PC-9 (cell line): ENCODE measurements around the gene UBAP2L. TPM values are rescaled to one million over a fixed set of nuclear protein-coding genes. Genes with fewer than 3 reads are reported as not detected.
"Not testable (repeated sequence)": the region's sequence is repeated elsewhere in the genome, so short reads cannot be mapped to it uniquely, and the experiment has no call there.

Experiments
- BruUV-seq: library from RNA; stranded (reverse); fragments of 400-500 nt; replicated peaks from 2 replicates; lab custom pipeline; 2021; lab: Mats Ljungman, UMichigan
- CTCF ChIA-PET: fragments of 300-600 bp; sonication (Branson Sonifier 250); formaldehyde crosslinking; loops from one replicate; lab custom pipeline; 2022; ENCODE audit warnings: antibody characterized with exemption; lab: Charles Lee
- POLR2A ChIA-PET: fragments of 300-600 bp; sonication (Branson Sonifier 250); formaldehyde crosslinking; loops from one replicate; lab custom pipeline; 2022; ENCODE audit warnings: antibody characterized with exemption; ENCODE audit not compliant: unreplicated experiment; lab: Charles Lee
- DNase-seq, 2 experiments: peaks; one replicate each; pipeline versions ENCODE4 v3.0.0 to v3.0.0-alpha.2; 2015 to 2022; ENCODE audit warnings: mixed read lengths in 1 of 2
- H2AFZ ChIP-seq: fragments of 200-600 bp; sonication (generic); 2 replicates; pipeline ENCODE4 v1.8.1; 2017; ENCODE audit warnings: antibody characterized with exemption
- H3F3A ChIP-seq: fragments of 200-600 bp; sonication (generic); 2 replicates; pipeline ENCODE4 v1.8.1; 2017; ENCODE audit warnings: antibody characterized with exemption, mild to moderate bottlenecking, low read depth; ENCODE audit not compliant: insufficient read depth
- H3K27ac ChIP-seq: fragments of 200-600 bp; sonication (generic); 2 replicates; pipeline ENCODE4 v1.6.1; 2016; ENCODE audit warnings: mixed run types
- H3K27me3 ChIP-seq: fragments of 200-600 bp; sonication (generic); 2 replicates; pipeline ENCODE4 v1.6.1; 2016; ENCODE audit warnings: low read depth, mixed run types; ENCODE audit not compliant: insufficient read depth
- H3K36me3 ChIP-seq: fragments of 200-600 bp; sonication (generic); 2 replicates; pipeline ENCODE4 v1.6.1; 2016; ENCODE audit warnings: low read depth, mixed run types
- H3K4me1 ChIP-seq: fragments of 200-600 bp; sonication (generic); replicated peaks from 2 replicates; pipeline ENCODE4 v1.6.1; 2016; ENCODE audit warnings: mixed run types; ENCODE audit not compliant: insufficient read depth
- H3K4me2 ChIP-seq: fragments of 200-600 bp; sonication (generic); 2 replicates; pipeline ENCODE4 v1.6.1; 2017; ENCODE audit warnings: mixed run types
- H3K4me3 ChIP-seq: fragments of 200-600 bp; sonication (generic); 2 replicates; pipeline ENCODE4 v1.6.1; 2016; ENCODE audit warnings: mixed run types
- H3K79me2 ChIP-seq: fragments of 200-600 bp; sonication (generic); 2 replicates; pipeline ENCODE4 v1.6.1; 2017; ENCODE audit warnings: low read depth, mixed run types
- H3K9me2 ChIP-seq: fragments of 200-600 bp; sonication (generic); 2 replicates; pipeline ENCODE4 v1.8.1; 2017; ENCODE audit warnings: mild to moderate bottlenecking; ENCODE audit not compliant: insufficient read depth
- H3K9me3 ChIP-seq: fragments of 200-600 bp; sonication (generic); 2 replicates; pipeline ENCODE4 v1.8.1; 2016; ENCODE audit warnings: low read depth; ENCODE audit not compliant: insufficient read depth
- H4K20me1 ChIP-seq: fragments of 200-600 bp; sonication (generic); 2 replicates; pipeline ENCODE4 v1.8.1; 2017; ENCODE audit not compliant: insufficient read depth
- EZH2 ChIP-seq: fragments of 200-600 bp; sonication (generic); IDR thresholded peaks from 2 replicates; pipeline ENCODE4 v1.8.0; 2017; ENCODE audit warnings: antibody characterized with exemption, low read depth
- intact Hi-C: fragments of 100-400 bp; cut with micrococcal nuclease; formaldehyde crosslinking; loops from one replicate; pipeline ENCODE4 v1.10.0; 2022; ENCODE audit not compliant: unreplicated experiment
- total RNA-seq: library from RNA; stranded (reverse); gene quantifications from 2 replicates; pipeline ENCODE4 v1.2.3, GENCODE V29; 2021
- TF ChIP-seq, protein P1 (sequence below): fragments of 200-600 bp; sonication (generic); conservative IDR thresholded peaks from 2 replicates; pipeline ENCODE4 v1.6.1; 2017; ENCODE audit warnings: mixed run types, antibody characterized with exemption, mild to moderate bottlenecking, moderate library complexity

Gene UBAP2L
- total RNA-seq, 1 experiment from 2014 or later, result 157 TPM

DNA sequence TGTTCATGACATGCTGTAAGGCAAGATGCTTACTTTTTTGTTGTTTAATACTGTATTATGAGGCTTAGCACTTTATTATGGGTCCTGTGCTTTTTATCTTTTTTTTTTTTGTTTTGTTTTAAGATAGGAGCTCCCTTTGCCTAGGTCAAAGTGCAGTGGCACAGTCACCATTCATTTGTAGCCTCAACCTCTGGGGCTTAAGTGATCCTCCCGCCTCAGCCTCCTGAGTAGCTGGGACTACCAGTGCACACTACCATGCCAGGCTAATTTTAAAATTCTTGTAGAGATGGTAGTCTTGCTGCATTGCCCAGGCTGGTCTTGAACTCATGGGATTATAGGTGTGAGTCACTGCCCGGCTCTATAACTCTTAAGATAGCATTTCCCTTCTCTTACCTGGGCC is 4.6 kb downstream of the UBAP2L start:
- POLR2A ChIA-PET, result no interaction called here
- H3K79me2 ChIP-seq, result peaks cover 84% of the 10 kb centered on the region
- peaks cover 72% of the 10 kb centered on the region for H4K20me1 ChIP-seq
- no peak overlapping the region for H3K27ac ChIP-seq
- no peak overlapping the region for H3K4me3 ChIP-seq
- H3K9me2 ChIP-seq, result no peaks in the 10 kb centered on the region
- no peak for TF ChIP-seq EZH2
- TF ChIP-seq, protein P1, sequence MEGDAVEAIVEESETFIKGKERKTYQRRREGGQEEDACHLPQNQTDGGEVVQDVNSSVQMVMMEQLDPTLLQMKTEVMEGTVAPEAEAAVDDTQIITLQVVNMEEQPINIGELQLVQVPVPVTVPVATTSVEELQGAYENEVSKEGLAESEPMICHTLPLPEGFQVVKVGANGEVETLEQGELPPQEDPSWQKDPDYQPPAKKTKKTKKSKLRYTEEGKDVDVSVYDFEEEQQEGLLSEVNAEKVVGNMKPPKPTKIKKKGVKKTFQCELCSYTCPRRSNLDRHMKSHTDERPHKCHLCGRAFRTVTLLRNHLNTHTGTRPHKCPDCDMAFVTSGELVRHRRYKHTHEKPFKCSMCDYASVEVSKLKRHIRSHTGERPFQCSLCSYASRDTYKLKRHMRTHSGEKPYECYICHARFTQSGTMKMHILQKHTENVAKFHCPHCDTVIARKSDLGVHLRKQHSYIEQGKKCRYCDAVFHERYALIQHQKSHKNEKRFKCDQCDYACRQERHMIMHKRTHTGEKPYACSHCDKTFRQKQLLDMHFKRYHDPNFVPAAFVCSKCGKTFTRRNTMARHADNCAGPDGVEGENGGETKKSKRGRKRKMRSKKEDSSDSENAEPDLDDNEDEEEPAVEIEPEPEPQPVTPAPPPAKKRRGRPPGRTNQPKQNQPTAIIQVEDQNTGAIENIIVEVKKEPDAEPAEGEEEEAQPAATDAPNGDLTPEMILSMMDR, result no peak
- peaks cover 67% of the 10 kb centered on the region for H3K36me3 ChIP-seq
- no peak overlapping the region for H3K4me2 ChIP-seq
- peaks cover 14% of the 10 kb centered on the region for H3K4me1 ChIP-seq
- no peak for DNase-seq
- no peak overlapping the region for H2AFZ ChIP-seq
- no peaks in the 10 kb centered on the region for H3K27me3 ChIP-seq
- CTCF ChIA-PET, result no interaction called here
- intact Hi-C loops, result no loop called here
- H3K9me3 ChIP-seq, result no peaks in the 10 kb centered on the region
- no peaks in the 10 kb centered on the region for H3F3A ChIP-seq
- BruUV-seq, result no TSS peak

DNA sequence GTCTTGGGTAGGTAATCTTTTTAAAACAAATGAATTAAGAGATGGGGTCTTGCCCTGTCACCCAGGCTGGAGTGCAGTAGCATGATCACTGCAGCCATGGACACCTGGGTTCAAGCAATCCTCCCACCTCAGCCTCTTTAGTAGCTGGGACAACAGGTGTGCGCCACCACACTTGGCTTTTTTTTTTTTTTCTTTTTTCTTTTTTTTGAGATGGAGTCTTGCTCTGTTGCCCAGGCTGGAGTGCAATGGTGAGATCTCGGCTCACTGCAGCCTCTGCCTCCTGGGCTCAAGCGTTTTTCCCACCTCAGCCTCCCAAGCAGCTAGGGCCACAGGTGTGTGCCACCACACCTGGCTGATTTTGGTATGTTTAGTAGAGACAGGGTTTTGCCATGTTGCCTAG is 10.4 kb downstream of the UBAP2L start:
- H3K4me2 ChIP-seq, BruUV-seq, CTCF ChIA-PET, H3K9me3 ChIP-seq, H3F3A ChIP-seq, H3K4me3 ChIP-seq, DNase-seq, H2AFZ ChIP-seq, intact Hi-C loops, H3K9me2 ChIP-seq, H3K4me1 ChIP-seq, H3K27ac ChIP-seq, H3K27me3 ChIP-seq: not testable (repeated sequence)
- POLR2A ChIA-PET, result interaction anchor here (0.7 kb wide), 1 partner anchor 15 kb away, joined by 3 read pairs; no protein-coding TSS in a partner anchor
- Histone ChIP-seq H3K79me2 (peaks cover 44% of the 10 kb centered on the region), H4K20me1 (peaks cover 42% of the 10 kb centered on the region), H3K36me3 (peaks cover 61% of the 10 kb centered on the region)

DNA sequence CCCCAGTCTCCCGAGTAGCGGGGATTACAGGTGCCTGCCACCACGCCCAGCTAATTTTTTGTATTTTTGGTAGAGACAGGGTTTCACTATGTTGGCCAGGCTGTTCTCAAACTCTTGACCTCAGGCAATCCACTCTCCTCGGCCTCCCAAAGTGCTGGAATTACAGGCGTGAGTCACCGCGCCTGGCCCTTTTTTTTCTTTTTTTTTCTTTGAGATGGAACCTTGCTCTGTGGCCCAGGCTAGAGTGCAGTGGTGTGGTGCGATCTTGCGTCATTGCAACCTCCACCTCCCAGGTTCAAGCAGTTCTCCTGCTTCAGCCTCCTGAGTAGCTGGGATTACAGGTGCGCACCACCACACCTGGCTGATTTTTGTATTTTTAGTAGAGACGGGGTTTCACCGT is 12.4 kb downstream of the UBAP2L start:
- H2AFZ ChIP-seq, DNase-seq, intact Hi-C loops, H3K9me3 ChIP-seq, H3K27ac ChIP-seq, H3K9me2 ChIP-seq, H3K27me3 ChIP-seq, H3K4me2 ChIP-seq, BruUV-seq, H3K4me1 ChIP-seq, H3K4me3 ChIP-seq: not testable (repeated sequence)
- peaks cover 26% of the 10 kb centered on the region; the same call in 1 of the 2 replicates for H3F3A ChIP-seq
- H4K20me1 ChIP-seq, result peaks cover 36% of the 10 kb centered on the region
- CTCF ChIA-PET, result interaction anchor here (0.6 kb wide), 1 partner anchor 28 kb away, joined by 14 read pairs; no protein-coding TSS in a partner anchor
- peaks cover 56% of the 10 kb centered on the region for H3K36me3 ChIP-seq
- POLR2A ChIA-PET, result interaction anchor here (0.6 kb wide), 1 partner anchor 55 kb away, joined by 5 read pairs; no protein-coding TSS in a partner anchor
- H3K79me2 ChIP-seq, result peaks cover 37% of the 10 kb centered on the region

DNA sequence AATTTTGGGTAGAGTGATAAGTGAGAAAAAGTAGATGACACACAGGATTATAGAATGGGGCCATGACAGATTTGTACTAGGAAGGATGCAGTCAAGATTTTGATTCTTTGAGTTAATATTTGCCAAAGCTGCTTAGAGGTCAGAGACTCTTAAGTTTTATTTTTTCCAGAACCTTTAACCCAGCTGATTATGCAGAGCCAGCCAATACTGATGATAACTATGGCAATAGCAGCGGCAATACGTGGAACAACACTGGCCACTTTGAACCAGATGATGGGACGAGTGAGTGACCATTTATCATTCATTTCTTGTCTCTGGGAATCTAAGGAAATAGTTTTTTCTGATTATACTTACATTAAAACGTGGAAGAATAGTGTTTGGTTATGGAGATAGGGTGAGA is 16.1 kb downstream of the UBAP2L start:
- no peak overlapping the region for H3K27ac ChIP-seq
- H4K20me1 ChIP-seq, result peaks cover 49% of the 10 kb centered on the region
- TF ChIP-seq EZH2, result no peak
- TF ChIP-seq, protein P1, result no peak
- peaks cover 40% of the 10 kb centered on the region for H3K79me2 ChIP-seq
- no peak for DNase-seq
- H3K4me2 ChIP-seq, result no peak overlapping the region
- H3K9me2 ChIP-seq, result no peaks in the 10 kb centered on the region
- CTCF ChIA-PET, result no interaction called here
- POLR2A ChIA-PET, result no interaction called here
- H3K4me3 ChIP-seq, result no peak overlapping the region
- H3K27me3 ChIP-seq, result no peaks in the 10 kb centered on the region
- intact Hi-C loops, result no loop called here
- no peaks in the 10 kb centered on the region for H3K4me1 ChIP-seq
- peaks cover 60% of the 10 kb centered on the region for H3K36me3 ChIP-seq
- no TSS peak for BruUV-seq
- H2AFZ ChIP-seq, result no peak overlapping the region
- H3F3A ChIP-seq, result peaks cover 30% of the 10 kb centered on the region
- no peaks in the 10 kb centered on the region for H3K9me3 ChIP-seq
